GM12878 (cell line): ENCODE data around the gene PIEZO2. TPM values are rescaled to one million over a fixed set of nuclear protein-coding genes. Genes with fewer than 3 reads are reported as not detected.

Source experiments
- ATAC-seq: fragments of 200-7000 bp; cut with Tn5 transposase; 3 replicates; pipeline ENCODE4 v1.9.1; 2020; ENCODE audit warnings: mild to moderate bottlenecking, moderate library complexity
- BruUV-seq: library from RNA; stranded (reverse); fragments of 400-500 nt; replicated peaks from 2 replicates; lab custom pipeline; 2021; lab: Mats Ljungman, UMichigan
- CTCF ChIA-PET: fragments of 300-600 bp; sonication (Branson Sonifier 250); formaldehyde crosslinking; extraction: SDS; loops from one replicate; lab custom pipeline; 2021; ENCODE audit warnings: inconsistent platforms; lab: Yijun Ruan, JAX
- POLR2A ChIA-PET: fragments of 350-600 bp; formaldehyde crosslinking; extraction: SDS; loops from one replicate; lab custom pipeline; 2021; ENCODE audit warnings: inconsistent platforms; lab: Charles Lee
- RAD21 ChIA-PET: fragments of 300-600 bp; sonication (Branson Sonifier 250); formaldehyde crosslinking; loops from one replicate; lab custom pipeline; 2023; ENCODE audit warnings: antibody characterized with exemption; ENCODE audit not compliant: unreplicated experiment; lab: Charles Lee
- SMC1A ChIA-PET: fragments of 300-600 bp; sonication (Branson Sonifier 250); formaldehyde crosslinking; loops from one replicate; lab custom pipeline; 2023; ENCODE audit not compliant: unreplicated experiment, uncharacterized antibody; lab: Charles Lee
- DNase-seq: peaks from one replicate; pipeline ENCODE4 v3.0.0-alpha.2; 2011; ENCODE audit warnings: low read depth, low spot score
- FAIRE-seq: peaks from 3 replicates; lab custom pipeline; 2011; peaks lifted over from hg19 to GRCh38; lab: Jason Lieb, UNC
- H2AFZ ChIP-seq: 2 replicates; pipeline ENCODE4 v1.6.0; 2011; ENCODE audit warnings: low read depth, low read length, control low read depth; ENCODE audit not compliant: control insufficient read depth
- H3K27ac ChIP-seq: 2 replicates; pipeline ENCODE4 v1.5.1; 2011; ENCODE audit warnings: control low read depth; ENCODE audit not compliant: control insufficient read depth, insufficient read depth
- H3K27me3 ChIP-seq, 2 experiments: replicated peaks in 1 of 2; 2 replicates each; pipeline versions ENCODE4 v1.6.0 to v1.6.1; 2011; ENCODE audit warnings: low read length in 1 of 2; ENCODE audit not compliant: control insufficient read depth in 2 of 2, insufficient read depth in 2 of 2
- H3K36me3 ChIP-seq, 2 experiments: 2 replicates each; pipeline ENCODE4 v1.5.1; 2011; ENCODE audit warnings: low read length in 1 of 2; ENCODE audit not compliant: control insufficient read depth in 2 of 2, insufficient read depth in 2 of 2
- H3K4me1 ChIP-seq: 2 replicates; pipeline ENCODE4 v1.6.1; 2011; ENCODE audit warnings: mild to moderate bottlenecking, low read length, moderate library complexity, mixed read lengths; ENCODE audit not compliant: control insufficient read depth, insufficient read depth
- H3K4me2 ChIP-seq: 2 replicates; pipeline ENCODE4 v1.6.0; 2011; ENCODE audit warnings: control low read depth; ENCODE audit not compliant: control insufficient read depth, insufficient read depth
- H3K4me3 ChIP-seq: fragments of 200-600 bp; sonication (generic); 2 replicates; pipeline ENCODE4 v1.5.1; 2016
- H3K79me2 ChIP-seq: 2 replicates; pipeline ENCODE4 v1.6.0; 2011; ENCODE audit warnings: low read length; ENCODE audit not compliant: control insufficient read depth, insufficient read depth
- H3K9ac ChIP-seq: 2 replicates; pipeline ENCODE4 v1.8.0; 2011; ENCODE audit warnings: low read length, control low read depth, mixed read lengths; ENCODE audit not compliant: control insufficient read depth, insufficient read depth
- H3K9me3 ChIP-seq: replicated peaks from 3 replicates; pipeline ENCODE4 v1.5.1; 2011; ENCODE audit warnings: mild to moderate bottlenecking, low read length; ENCODE audit not compliant: control insufficient read depth, insufficient read depth
- H4K20me1 ChIP-seq: 2 replicates; pipeline ENCODE4 v1.6.0; 2011; ENCODE audit not compliant: control insufficient read depth, insufficient read depth
- DPF2 ChIP-seq: fragments of 450-650 bp; IDR thresholded peaks from 2 replicates; pipeline ENCODE4 v1.6.1; 2017; ENCODE audit warnings: mild to moderate bottlenecking
- LARP7 ChIP-seq: fragments of 450-650 bp; IDR thresholded peaks from 2 replicates; pipeline ENCODE4 v1.6.1; 2017; ENCODE audit warnings: mild to moderate bottlenecking
- MXI1 ChIP-seq: fragments of 150-350 bp; IDR thresholded peaks from 2 replicates; pipeline ENCODE4 v1.6.1; 2011; ENCODE audit warnings: low read depth, mild to moderate bottlenecking, inconsistent platforms, low read length, improper control_type of control experiment
- TBL1XR1 ChIP-seq: IDR thresholded peaks from 2 replicates; pipeline ENCODE4 v1.6.1; 2012; ENCODE audit warnings: low read depth, low read length, improper control_type of control experiment
- WGBS: methylation state at CpG from one replicate; pipeline ENCODE4 v1.1.6; 2016; ENCODE audit warnings: low lambda C conversion rate; ENCODE audit not compliant: insufficient replicate concordance, insufficient coverage; ENCODE audit errors: missing lambda C conversion rate; 5-methylcytosine and 5-hydroxymethylcytosine counted together
- in situ Hi-C: fragments of 300-500 bp; cut with MboI; formaldehyde crosslinking; loops from 9 replicates; pipeline ENCODE4 v1.14.3; 2018; ENCODE audit warnings: mixed read lengths
- intact Hi-C: fragments of 100-400 bp; cut with micrococcal nuclease; formaldehyde crosslinking; loops from one replicate; pipeline ENCODE4 v1.14.2; 2022; ENCODE audit not compliant: unreplicated experiment
- polyA plus RNA-seq, 11 experiments: library from polyadenylated mRNA; depleted of rRNA in 4 of 11; unstranded in 6 of 11; stranded (reverse) in 5 of 11; fragments of >200 nt; fragmentation: Nextera tagmentation in 4 of 11; fragmentation: Illumina TruSeq in 1 of 11; extraction: Ambion mirVana in 4 of 11; extraction: Trizol in 1 of 11; gene quantifications; 1 replicate in 1 of 11; 2 replicates in 10 of 11; pipeline versions ENCODE4 v1.2.1 to v1.2.3, GENCODE V29; 2011 to 2016; ENCODE audit warnings: inconsistent platforms in 2 of 11, missing spikeins in 2 of 11, low read depth in 1 of 11
- total RNA-seq, 4 experiments: library from RNA; depleted of rRNA in 3 of 4; stranded (reverse); fragments of >200 nt in 3 of 4; fragmentation: Illumina TruSeq in 1 of 4; extraction: Trizol in 1 of 4; gene quantifications; 2 replicates each; pipeline versions ENCODE4 v1.2.1 to v1.2.3, GENCODE V29; 2013 to 2021
- TF ChIP-seq, protein P1 (sequence below): fragments of 150-350 bp; IDR thresholded peaks from 2 replicates; pipeline ENCODE4 v1.6.1; 2014; ENCODE audit warnings: mild to moderate bottlenecking, low read depth, low read length
- TF ChIP-seq, protein P2 (sequence below): fragments of 150-350 bp; IDR thresholded peaks from 2 replicates; pipeline ENCODE4 v1.6.1; 2016; ENCODE audit warnings: low read depth, low read length

PIEZO2 gene
- total and polyA plus RNA-seq, 10 of the 15 experiments (the other 5 are each of a cell fraction or from before 2014, with no cell fraction given): 6.7 to 42.3 (median 27.4) TPM

DNA sequence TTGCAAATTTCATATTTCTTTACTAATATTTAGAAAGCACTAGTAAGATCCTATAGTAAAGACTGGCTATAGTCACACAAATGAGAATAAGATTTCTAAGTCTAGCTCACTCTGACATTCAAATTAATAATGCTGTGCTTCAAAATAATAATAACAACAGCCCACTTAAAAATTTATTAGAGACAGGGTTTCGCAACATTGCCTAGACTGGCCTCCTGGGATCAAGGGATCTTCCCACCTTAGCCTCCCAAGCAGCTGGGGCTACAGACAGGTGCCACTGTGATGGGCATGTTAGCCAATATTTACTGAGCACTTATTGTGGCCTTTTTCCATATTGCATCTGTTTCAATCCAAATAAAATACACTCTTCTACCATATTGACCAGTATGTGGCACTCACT lies 96.1 kb downstream of the PIEZO2 start:
- no peak overlapping the region; the same call in 1 of the 2 replicates for H3K9ac ChIP-seq
- peaks cover 12% of the 10 kb centered on the region for H3K4me1 ChIP-seq
- RAD21 ChIA-PET: interaction anchor here (0.7 to 2.9 kb wide), 13 partner anchors 12 to 102 kb away, joined by 3 to 31 read pairs (median 5); no protein-coding TSS in a partner anchor
- H3K4me2 ChIP-seq: no peak overlapping the region
- H3K4me3 ChIP-seq: no peak overlapping the region
- peaks cover 50% of the 10 kb centered on the region for H3K79me2 ChIP-seq
- 36% methylated on average over 1 of the region's 1 CpG for WGBS
- POLR2A ChIA-PET: interaction anchor here (0.8 to 1.3 kb wide), 3 partner anchors 11 to 20 kb away, joined by 3 to 5 read pairs (median 3); no protein-coding TSS in a partner anchor
- intact Hi-C loops (no loop called here), in situ Hi-C loops (no loop called here)
- H3K27ac ChIP-seq: peak overlapping the region; percentile 22; the same call in 1 of the 2 replicates
- H3K9me3 ChIP-seq: peaks cover 3% of the 10 kb centered on the region; the same call in 2 of the 3 replicates
- H2AFZ ChIP-seq: no peak overlapping the region
- CTCF ChIA-PET: interaction anchor here (0.6 to 5.6 kb wide), 7 partner anchors 13 to 212 kb away, joined by 3 to 55 read pairs (median 3); no protein-coding TSS in a partner anchor
- H3K36me3 ChIP-seq: no peaks in the 10 kb centered on the region; a peak in 2 of 4 replicates
- no peaks in the 10 kb centered on the region for H4K20me1 ChIP-seq
- TF ChIP-seq TBL1XR1 (no peak), DPF2 (0 out of 2 replicates have a peak, but pooled peaks have one; percentile 1), MXI1 (0 out of 2 replicates have a peak, but pooled peaks have one; percentile 17), LARP7 (no peak)
- TF ChIP-seq, protein P1, sequence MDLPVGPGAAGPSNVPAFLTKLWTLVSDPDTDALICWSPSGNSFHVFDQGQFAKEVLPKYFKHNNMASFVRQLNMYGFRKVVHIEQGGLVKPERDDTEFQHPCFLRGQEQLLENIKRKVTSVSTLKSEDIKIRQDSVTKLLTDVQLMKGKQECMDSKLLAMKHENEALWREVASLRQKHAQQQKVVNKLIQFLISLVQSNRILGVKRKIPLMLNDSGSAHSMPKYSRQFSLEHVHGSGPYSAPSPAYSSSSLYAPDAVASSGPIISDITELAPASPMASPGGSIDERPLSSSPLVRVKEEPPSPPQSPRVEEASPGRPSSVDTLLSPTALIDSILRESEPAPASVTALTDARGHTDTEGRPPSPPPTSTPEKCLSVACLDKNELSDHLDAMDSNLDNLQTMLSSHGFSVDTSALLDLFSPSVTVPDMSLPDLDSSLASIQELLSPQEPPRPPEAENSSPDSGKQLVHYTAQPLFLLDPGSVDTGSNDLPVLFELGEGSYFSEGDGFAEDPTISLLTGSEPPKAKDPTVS: no peak
- TF ChIP-seq, protein P2, sequence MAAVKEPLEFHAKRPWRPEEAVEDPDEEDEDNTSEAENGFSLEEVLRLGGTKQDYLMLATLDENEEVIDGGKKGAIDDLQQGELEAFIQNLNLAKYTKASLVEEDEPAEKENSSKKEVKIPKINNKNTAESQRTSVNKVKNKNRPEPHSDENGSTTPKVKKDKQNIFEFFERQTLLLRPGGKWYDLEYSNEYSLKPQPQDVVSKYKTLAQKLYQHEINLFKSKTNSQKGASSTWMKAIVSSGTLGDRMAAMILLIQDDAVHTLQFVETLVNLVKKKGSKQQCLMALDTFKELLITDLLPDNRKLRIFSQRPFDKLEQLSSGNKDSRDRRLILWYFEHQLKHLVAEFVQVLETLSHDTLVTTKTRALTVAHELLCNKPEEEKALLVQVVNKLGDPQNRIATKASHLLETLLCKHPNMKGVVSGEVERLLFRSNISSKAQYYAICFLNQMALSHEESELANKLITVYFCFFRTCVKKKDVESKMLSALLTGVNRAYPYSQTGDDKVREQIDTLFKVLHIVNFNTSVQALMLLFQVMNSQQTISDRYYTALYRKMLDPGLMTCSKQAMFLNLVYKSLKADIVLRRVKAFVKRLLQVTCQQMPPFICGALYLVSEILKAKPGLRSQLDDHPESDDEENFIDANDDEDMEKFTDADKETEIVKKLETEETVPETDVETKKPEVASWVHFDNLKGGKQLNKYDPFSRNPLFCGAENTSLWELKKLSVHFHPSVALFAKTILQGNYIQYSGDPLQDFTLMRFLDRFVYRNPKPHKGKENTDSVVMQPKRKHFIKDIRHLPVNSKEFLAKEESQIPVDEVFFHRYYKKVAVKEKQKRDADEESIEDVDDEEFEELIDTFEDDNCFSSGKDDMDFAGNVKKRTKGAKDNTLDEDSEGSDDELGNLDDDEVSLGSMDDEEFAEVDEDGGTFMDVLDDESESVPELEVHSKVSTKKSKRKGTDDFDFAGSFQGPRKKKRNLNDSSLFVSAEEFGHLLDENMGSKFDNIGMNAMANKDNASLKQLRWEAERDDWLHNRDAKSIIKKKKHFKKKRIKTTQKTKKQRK: no peak
- BruUV-seq: no TSS peak
- no peaks in the 10 kb centered on the region for H3K27me3 ChIP-seq
- SMC1A ChIA-PET: interaction anchor here (0.7 to 3.3 kb wide), 18 partner anchors 13 to 202 kb away, joined by 3 to 57 read pairs (median 5); no protein-coding TSS in a partner anchor
- ATAC-seq (no peak), DNase-seq (no peak), FAIRE-seq (no peak)
